ENCODE data around the gene GAL3ST1.

- TF ChIP-seq CTCF (IDR thresholded peaks at IDR 0.05), result no peak
- no peak for TF ChIP-seq POLR2AphosphoS5 (IDR thresholded peaks at IDR 0.05)
- TF ChIP-seq POLR2A (IDR thresholded peaks at IDR 0.05), result no peak
- no peak for TF ChIP-seq EP300 (IDR thresholded peaks at IDR 0.05)
Measured at GRCh38 chr22:30552719-30553118, 21.7 kb downstream of the GAL3ST1 start.
